ENCODE results near the gene CXCR6. TPM values are rescaled to one million over a fixed set of nuclear protein-coding genes. Genes with fewer than 3 reads are reported as not detected.

Gene CXCR6
- total and polyA plus RNA-seq, 2 of the 13 experiments (the other 11 are each of a cell fraction or from before 2014, with no cell fraction given) = not detected

DNA sequence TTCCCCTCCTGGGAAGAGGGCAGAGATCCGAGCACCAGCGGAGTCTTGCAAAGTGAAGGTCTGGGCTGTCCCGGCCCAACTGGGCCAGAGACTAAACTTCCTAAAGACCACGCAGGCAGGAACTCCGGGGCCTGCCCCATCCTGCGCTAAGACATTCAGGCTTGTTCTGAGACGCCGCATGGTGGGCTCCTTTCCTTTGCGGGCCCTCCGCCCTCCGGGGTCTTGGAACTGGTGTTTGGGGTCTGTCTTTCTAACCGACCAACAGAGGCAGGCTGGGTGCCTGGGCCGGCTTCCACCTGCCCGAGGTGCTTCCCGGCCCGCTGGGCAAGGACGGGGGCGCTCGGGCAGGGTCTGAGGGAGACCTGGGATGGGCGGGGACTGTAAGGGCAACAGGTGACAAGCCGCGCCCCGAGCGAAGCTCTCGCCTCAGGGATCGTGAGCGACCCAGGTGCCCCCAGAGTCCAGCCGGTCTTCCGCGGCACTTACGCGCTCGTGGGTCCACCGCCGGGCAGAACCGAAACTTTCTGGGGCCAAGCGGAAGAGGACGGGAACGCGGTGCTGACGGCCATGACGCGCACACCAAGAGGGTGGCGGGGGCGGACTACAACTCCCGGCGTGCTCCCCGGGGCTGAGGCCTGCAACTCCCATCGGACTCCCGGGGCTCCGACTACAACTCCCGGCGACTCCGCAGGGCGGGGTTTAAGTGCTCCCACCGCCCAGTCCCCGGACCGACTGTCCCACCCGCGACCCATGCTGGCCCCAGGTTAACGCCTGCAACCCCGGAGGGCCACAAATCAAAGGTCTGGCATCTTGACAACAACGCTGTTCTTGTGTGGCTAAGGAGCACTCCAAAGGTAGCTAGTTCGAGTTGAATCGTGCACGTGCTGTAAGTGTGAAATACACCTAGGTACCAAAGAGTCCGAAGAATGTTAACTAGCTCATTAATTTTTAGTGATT is 52.2 kb downstream of the CXCR6 start, which contains the start of gene FYCO1 (continued):
- TF ChIP-seq FOXA3 (CRISPR knock-in tag; IDR thresholded peaks at IDR 0.05) (peak; percentile 15; the same call in 1 of the 2 replicates), ZNF317 (CRISPR knock-in tag; IDR thresholded peaks at IDR 0.05) (peak; percentile 69), PBX2 (CRISPR knock-in tag; IDR thresholded peaks at IDR 0.05) (no peak), JDP2 (CRISPR knock-in tag; IDR thresholded peaks at IDR 0.05; ENCODE audit: borderline replicate concordance) (no peak), KLF9 (CRISPR knock-in tag; IDR thresholded peaks at IDR 0.05; ENCODE audit: low read depth) (no peak), ZMYM3 (CRISPR knock-in tag; IDR thresholded peaks at IDR 0.05) (no peak; the same call in 1 of the 2 replicates), ZHX1 (CRISPR knock-in tag; IDR thresholded peaks at IDR 0.05; ENCODE audit: low read depth) (peak; percentile 73; the same call in 1 of the 2 replicates), RFX3 (CRISPR knock-in tag; IDR thresholded peaks at IDR 0.05) (no peak), ZNF275 (CRISPR knock-in tag; IDR thresholded peaks at IDR 0.05; ENCODE audit: borderline replicate concordance) (peak; percentile 52; the same call in 1 of the 2 replicates), REPIN1 (CRISPR knock-in tag; IDR thresholded peaks at IDR 0.05; ENCODE audit: borderline replicate concordance, low read depth) (no peak), FOXM1 (CRISPR knock-in tag; IDR thresholded peaks at IDR 0.05) (no peak), ZBTB10 (CRISPR knock-in tag; IDR thresholded peaks at IDR 0.05; ENCODE audit: borderline replicate concordance) (no peak), NKX3-1 (CRISPR knock-in tag; IDR thresholded peaks at IDR 0.05) (no peak), ZFP41 (CRISPR knock-in tag; IDR thresholded peaks at IDR 0.05; ENCODE audit: borderline replicate concordance) (no peak), HOXA7 (CRISPR knock-in tag; IDR thresholded peaks at IDR 0.05) (no peak), ZNF572 (CRISPR knock-in tag; IDR thresholded peaks at IDR 0.05) (no peak)
- TF ChIP-seq, protein P1, sequence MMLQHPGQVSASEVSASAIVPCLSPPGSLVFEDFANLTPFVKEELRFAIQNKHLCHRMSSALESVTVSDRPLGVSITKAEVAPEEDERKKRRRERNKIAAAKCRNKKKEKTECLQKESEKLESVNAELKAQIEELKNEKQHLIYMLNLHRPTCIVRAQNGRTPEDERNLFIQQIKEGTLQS (CRISPR knock-in tag; IDR thresholded peaks at IDR 0.05) = 0 out of 2 replicates have a peak, but pooled peaks have one; percentile 7
- TF ChIP-seq, protein P2, sequence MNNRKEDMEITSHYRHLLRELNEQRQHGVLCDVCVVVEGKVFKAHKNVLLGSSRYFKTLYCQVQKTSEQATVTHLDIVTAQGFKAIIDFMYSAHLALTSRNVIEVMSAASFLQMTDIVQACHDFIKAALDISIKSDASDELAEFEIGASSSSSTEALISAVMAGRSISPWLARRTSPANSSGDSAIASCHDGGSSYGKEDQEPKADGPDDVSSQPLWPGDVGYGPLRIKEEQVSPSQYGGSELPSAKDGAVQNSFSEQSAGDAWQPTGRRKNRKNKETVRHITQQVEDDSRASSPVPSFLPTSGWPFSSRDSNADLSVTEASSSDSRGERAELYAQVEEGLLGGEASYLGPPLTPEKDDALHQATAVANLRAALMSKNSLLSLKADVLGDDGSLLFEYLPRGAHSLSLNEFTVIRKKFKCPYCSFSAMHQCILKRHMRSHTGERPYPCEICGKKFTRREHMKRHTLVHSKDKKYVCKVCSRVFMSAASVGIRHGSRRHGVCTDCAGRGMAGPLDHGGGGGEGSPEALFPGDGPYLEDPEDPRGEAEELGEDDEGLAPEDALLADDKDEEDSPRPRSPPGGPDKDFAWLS (CRISPR knock-in tag; IDR thresholded peaks at IDR 0.05; ENCODE audit: borderline replicate concordance) = no peak
